ENCODE measurements around the gene HDHD3. TPM values are rescaled to one million over a fixed set of nuclear protein-coding genes. Genes with fewer than 3 reads are reported as not detected.
"Not testable (repeated sequence)": the region's sequence is repeated elsewhere in the genome, so short reads cannot be mapped to it uniquely, and the experiment has no call there.

Gene HDHD3
- total RNA-seq, 1 donor from 2014 or later, result 10.4 TPM

DNA sequence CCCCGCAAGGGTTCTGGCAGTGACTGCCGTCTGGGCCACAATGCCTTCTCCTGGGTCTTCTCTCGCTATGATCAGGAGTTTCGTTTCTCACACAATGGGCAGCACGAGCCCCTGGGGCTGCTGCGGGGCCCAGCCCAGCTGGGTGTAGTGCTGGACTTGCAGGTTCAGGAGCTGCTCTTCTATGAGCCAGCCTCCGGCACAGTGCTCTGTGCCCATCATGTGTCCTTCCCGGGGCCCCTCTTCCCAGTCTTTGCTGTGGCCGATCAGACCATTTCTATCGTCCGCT, 7.0 kb downstream of the HDHD3 start:
- Histone ChIP-seq H3K27ac (no peak overlapping the region), H3K4me1 (no peaks in the 10 kb centered on the region), H3K27me3 (no peaks in the 10 kb centered on the region), H3K9me3 (no peaks in the 10 kb centered on the region), H3K4me3 (no peak overlapping the region), H3K36me3 (no peaks in the 10 kb centered on the region)
- no peak for TF ChIP-seq CTCF (IDR thresholded peaks at IDR 0.05)
- ATAC-seq (no peak), DNase-seq (no peak)
- intact Hi-C loops (cut with DNase I), result no loop called here

GRCh38 chr9:113368982-113369854, 7.6 kb downstream of the HDHD3 start:
- no peaks in the 10 kb centered on the region for H3K27me3 ChIP-seq
- no peak for ATAC-seq
- H3K4me1 ChIP-seq, result no peaks in the 10 kb centered on the region
- no peak overlapping the region for H3K4me3 ChIP-seq
- no peaks in the 10 kb centered on the region for H3K36me3 ChIP-seq
- no peaks in the 10 kb centered on the region for H3K9me3 ChIP-seq
- intact Hi-C loops (cut with DNase I), result no loop called here
- no peak overlapping the region for H3K27ac ChIP-seq
- no peak for DNase-seq
- no peak for TF ChIP-seq CTCF (IDR thresholded peaks at IDR 0.05)

GRCh38 chr9:113368348-113368981, 8.3 kb downstream of the HDHD3 start:
- Histone ChIP-seq H3K4me3 (no peak overlapping the region), H3K9me3 (no peaks in the 10 kb centered on the region), H3K27ac (no peak overlapping the region), H3K4me1 (no peaks in the 10 kb centered on the region), H3K27me3 (no peaks in the 10 kb centered on the region), H3K36me3 (no peaks in the 10 kb centered on the region)
- no peak for DNase-seq
- intact Hi-C loops (cut with DNase I), result no loop called here
- no peak for ATAC-seq
- no peak for TF ChIP-seq CTCF (IDR thresholded peaks at IDR 0.05)

DNA sequence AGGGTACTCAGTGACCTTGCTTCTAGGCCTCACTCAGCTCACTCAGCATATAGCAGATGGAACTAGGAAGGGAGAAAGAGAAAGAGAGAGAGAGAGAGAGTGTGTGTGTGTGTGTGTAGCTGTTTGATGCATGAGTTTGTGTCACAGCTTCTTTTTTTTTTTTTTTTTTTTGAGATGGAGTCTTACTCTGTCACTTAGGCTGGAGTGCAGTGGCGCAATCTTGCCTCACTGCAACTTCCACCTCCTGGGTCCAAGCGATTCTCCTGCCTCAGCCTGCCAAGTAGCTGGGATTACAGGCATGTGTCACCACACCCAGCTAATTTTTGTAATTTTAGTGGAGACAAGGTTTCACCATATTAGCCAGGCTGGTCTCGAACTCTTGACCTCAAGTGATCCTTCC, 11.1 kb downstream of the HDHD3 start:
- intact Hi-C loops (cut with DNase I); DNase-seq; ATAC-seq; H3K9me3 ChIP-seq; H3K27ac ChIP-seq; H3K4me1 ChIP-seq; H3K36me3 ChIP-seq; H3K4me3 ChIP-seq; H3K27me3 ChIP-seq: not testable (repeated sequence)

- intact Hi-C loops (cut with DNase I), result no loop called here
- H3K9me3 ChIP-seq, result no peaks in the 10 kb centered on the region
- TF ChIP-seq CTCF (IDR thresholded peaks at IDR 0.05), result no peak
- H3K36me3 ChIP-seq, result no peaks in the 10 kb centered on the region
- H3K27me3 ChIP-seq, result no peaks in the 10 kb centered on the region
- DNase-seq (no peak), ATAC-seq (no peak)
- no peaks in the 10 kb centered on the region for H3K4me1 ChIP-seq
- H3K4me3 ChIP-seq, result no peak overlapping the region
- no peak overlapping the region for H3K27ac ChIP-seq
These were observed 11.8 kb downstream of the HDHD3 start for GRCh38 chr9:113364951-113365350.

GRCh38 chr9:113363336-113363735, 13.4 kb downstream of the HDHD3 start:
- TF ChIP-seq CTCF (IDR thresholded peaks at IDR 0.05), result no peak
- intact Hi-C loops (cut with DNase I), result no loop called here
- H3K4me1 ChIP-seq, result no peaks in the 10 kb centered on the region
- DNase-seq (no peak), ATAC-seq (no peak)
- no peaks in the 10 kb centered on the region for H3K27me3 ChIP-seq
- no peaks in the 10 kb centered on the region for H3K9me3 ChIP-seq
- H3K36me3 ChIP-seq, result no peaks in the 10 kb centered on the region
- H3K4me3 ChIP-seq, result no peak overlapping the region
- H3K27ac ChIP-seq, result no peak overlapping the region
